DOHH2 (cell line): ENCODE results near the gene ELAC2.

Experiments used
- H3F3A ChIP-seq: fragments of 200-600 bp; sonication (generic), shearing (Covaris generic); 2 replicates; pipeline ENCODE4 v1.6.0; 2016; ENCODE audit warnings: antibody characterized with exemption, mild to moderate bottlenecking; ENCODE audit not compliant: control insufficient read depth, insufficient read depth
- H3K27ac ChIP-seq: fragments of 200-600 bp; sonication (generic); 2 replicates; pipeline ENCODE4 v1.5.1; 2014; ENCODE audit warnings: low read depth, mild to moderate bottlenecking, low read length, moderate library complexity
- H3K27me3 ChIP-seq: fragments of 200-600 bp; sonication (generic); 2 replicates; pipeline ENCODE4 v1.6.1; 2014; ENCODE audit warnings: mild to moderate bottlenecking, low read length, mixed read lengths; ENCODE audit not compliant: control insufficient read depth
- H3K36me3 ChIP-seq: fragments of 200-600 bp; sonication (generic); 2 replicates; pipeline ENCODE4 v1.6.1; 2014; ENCODE audit warnings: mild to moderate bottlenecking, low read length, moderate library complexity, mixed read lengths; ENCODE audit not compliant: control insufficient read depth
- H3K4me1 ChIP-seq: fragments of 200-600 bp; sonication (generic); 2 replicates; pipeline ENCODE4 v1.6.1; 2014; ENCODE audit warnings: mild to moderate bottlenecking, low read length, mixed read lengths; ENCODE audit not compliant: control insufficient read depth
- H3K4me2 ChIP-seq: fragments of 200-600 bp; sonication (generic); 2 replicates; pipeline ENCODE4 v1.6.0; 2014; ENCODE audit warnings: mild to moderate bottlenecking, low read length, moderate library complexity
- H3K4me3 ChIP-seq: fragments of 200-600 bp; sonication (generic); 2 replicates; pipeline ENCODE4 v1.5.1; 2014; ENCODE audit warnings: mild to moderate bottlenecking, low read length, mixed read lengths
- H3K79me2 ChIP-seq: fragments of 200-600 bp; sonication (generic); 2 replicates; pipeline ENCODE4 v1.6.1; 2014; ENCODE audit warnings: mild to moderate bottlenecking, low read length, mixed read lengths; ENCODE audit not compliant: control insufficient read depth
- H3K9me2 ChIP-seq: fragments of 200-600 bp; sonication (generic); replicated peaks from 2 replicates; pipeline ENCODE4 v1.6.1; 2014; ENCODE audit warnings: mild to moderate bottlenecking, low read length, mixed read lengths; ENCODE audit not compliant: control insufficient read depth
- H3K9me3 ChIP-seq: fragments of 200-600 bp; sonication (generic); 2 replicates; pipeline ENCODE4 v1.6.1; 2014; ENCODE audit warnings: antibody characterized with exemption, low read length, mixed read lengths; ENCODE audit not compliant: control insufficient read depth, insufficient read depth
- H4K20me1 ChIP-seq: fragments of 200-600 bp; sonication (generic); 2 replicates; pipeline ENCODE4 v1.6.0; 2014; ENCODE audit warnings: low read depth, mild to moderate bottlenecking, antibody characterized with exemption, low read length, moderate library complexity; ENCODE audit not compliant: control insufficient read depth, insufficient read depth
- CTCF ChIP-seq: fragments of 200-600 bp; sonication (generic); IDR thresholded peaks from one replicate; pipeline ENCODE4 v1.5.1; 2014; ENCODE audit warnings: antibody characterized with exemption, mild to moderate bottlenecking, low read depth, low read length; ENCODE audit not compliant: poor library complexity, severe bottlenecking
- EZH2phosphoT487 ChIP-seq: fragments of 200-600 bp; sonication (generic); IDR thresholded peaks from 2 replicates; pipeline ENCODE4 v1.6.1; 2017; ENCODE audit warnings: borderline replicate concordance, mild to moderate bottlenecking, antibody characterized with exemption, low read length, moderate library complexity, mixed read lengths

Gene ELAC2

GRCh38 chr17:12966413-12966812 lies 51.4 kb downstream of the ELAC2 start:
- TF ChIP-seq EZH2phosphoT487 (no peak), CTCF (no peak)
- H3K36me3 ChIP-seq = no peaks in the 10 kb centered on the region
- H3K27ac ChIP-seq = no peak overlapping the region

GRCh38 chr17:12965988-12966387 lies 51.8 kb downstream of the ELAC2 start:
- Histone ChIP-seq H3F3A (no peaks in the 10 kb centered on the region), H4K20me1 (no peaks in the 10 kb centered on the region), H3K4me2 (no peak overlapping the region), H3K9me2 (no peaks in the 10 kb centered on the region), H3K27me3 (no peaks in the 10 kb centered on the region), H3K4me1 (no peaks in the 10 kb centered on the region), H3K9me3 (no peaks in the 10 kb centered on the region), H3K27ac (no peak overlapping the region), H3K79me2 (no peaks in the 10 kb centered on the region), H3K4me3 (no peak overlapping the region), H3K36me3 (no peaks in the 10 kb centered on the region)
- TF ChIP-seq CTCF = no peak
- no peak for TF ChIP-seq EZH2phosphoT487

More at GRCh38 chr17:12966413-12966812, 51.4 kb downstream of the ELAC2 start:
- Histone ChIP-seq H3F3A (no peaks in the 10 kb centered on the region), H3K27me3 (no peaks in the 10 kb centered on the region), H3K4me1 (no peaks in the 10 kb centered on the region), H3K9me3 (no peaks in the 10 kb centered on the region), H3K4me2 (no peak overlapping the region), H4K20me1 (no peaks in the 10 kb centered on the region), H3K4me3 (no peak overlapping the region), H3K79me2 (no peaks in the 10 kb centered on the region), H3K9me2 (no peaks in the 10 kb centered on the region)

- Histone ChIP-seq H3K9me3 (no peaks in the 10 kb centered on the region), H3K27ac (no peak overlapping the region), H3K4me1 (no peaks in the 10 kb centered on the region), H3K79me2 (no peaks in the 10 kb centered on the region), H4K20me1 (no peaks in the 10 kb centered on the region), H3K4me3 (no peak overlapping the region), H3F3A (no peaks in the 10 kb centered on the region), H3K36me3 (no peaks in the 10 kb centered on the region), H3K9me2 (no peaks in the 10 kb centered on the region), H3K27me3 (no peaks in the 10 kb centered on the region), H3K4me2 (no peak overlapping the region)
- TF ChIP-seq CTCF (no peak), EZH2phosphoT487 (no peak)
These were observed 53.0 kb downstream of the ELAC2 start for GRCh38 chr17:12964840-12965239.

- no peaks in the 10 kb centered on the region for H3F3A ChIP-seq
These were observed 53.7 kb downstream of the ELAC2 start for GRCh38 chr17:12964162-12964561.

More at GRCh38 chr17:12964162-12964561, 53.7 kb downstream of the ELAC2 start:
- Histone ChIP-seq H3K79me2 (no peaks in the 10 kb centered on the region), H3K4me1 (no peaks in the 10 kb centered on the region), H3K4me2 (no peak overlapping the region), H3K4me3 (no peak overlapping the region), H3K9me2 (no peaks in the 10 kb centered on the region), H4K20me1 (no peaks in the 10 kb centered on the region), H3K9me3 (no peaks in the 10 kb centered on the region), H3K27me3 (no peaks in the 10 kb centered on the region), H3K27ac (no peak overlapping the region), H3K36me3 (no peaks in the 10 kb centered on the region)
- TF ChIP-seq EZH2phosphoT487 = no peak
- no peak for TF ChIP-seq CTCF
